Stomach (tissue), 4 donors: ENCODE results near the gene GPI.
"Not testable (repeated sequence)": the region's sequence is repeated elsewhere in the genome, so short reads cannot be mapped to it uniquely, and the experiment has no call there.

Experiments
- CTCF ChIP-seq, 7 experiments: fragments of 450-650 bp in 4 of 7; fragments of 200-600 bp in 3 of 7; sonication (generic) in 3 of 7; IDR thresholded peaks; one replicate each; pipeline ENCODE4 v1.5.1; 2016 to 2019; ENCODE audit warnings: antibody characterized with exemption in 7 of 7, control low read depth in 2 of 7, mild to moderate bottlenecking in 1 of 7
- EP300 ChIP-seq: sonication (generic); formaldehyde crosslinking; IDR thresholded peaks from one replicate; pipeline ENCODE4 v1.6.1; 2017; ENCODE audit warnings: antibody characterized with exemption
- POLR2A ChIP-seq, 4 donors: fragments of 450-650 bp; IDR thresholded peaks; one replicate each; pipeline ENCODE4 v1.6.1; 2016; ENCODE audit warnings: antibody characterized with exemption in 4 of 4, control low read depth in 2 of 4, mild to moderate bottlenecking in 1 of 4, moderate library complexity in 1 of 4
- POLR2AphosphoS5 ChIP-seq, 3 donors: sonication (generic); formaldehyde crosslinking; IDR thresholded peaks; one replicate each; pipeline ENCODE4 v1.6.1; 2016; ENCODE audit warnings: antibody characterized with exemption in 3 of 3

- not testable (repeated sequence) for TF ChIP-seq CTCF (IDR thresholded peaks at IDR 0.05); POLR2A (IDR thresholded peaks at IDR 0.05); POLR2AphosphoS5 (IDR thresholded peaks at IDR 0.05); EP300
These were observed 35.8 kb downstream of the GPI start for GRCh38 chr19:34400844-34401243.
